ENCODE measurements around the gene ARPC5L. TPM values are rescaled to one million over a fixed set of nuclear protein-coding genes. Genes with fewer than 3 reads are reported as not detected.

ARPC5L gene
- total and polyA plus RNA-seq, 2 donors, result 22.3 to 46.4 TPM

- Histone ChIP-seq H3K4me3 (ENCODE audit: low read length in 2 of 2) (no peak overlapping the region), H3K4me1 (ENCODE audit: control insufficient read depth in 2 of 2, insufficient read depth in 2 of 2, low read length in 2 of 2) (peaks cover 8 to 32% of the 10 kb centered on the region in 2 donors), H3K27me3 (ENCODE audit: control insufficient read depth in 2 of 2, insufficient read depth in 1 of 2, low read length in 1 of 2) (peaks cover 0 to 11% of the 10 kb centered on the region in 2 donors), H3K36me3 (ENCODE audit: control insufficient read depth in 2 of 2, insufficient read depth in 2 of 2, low read length in 1 of 2) (peaks cover 41 to 61% of the 10 kb centered on the region in 2 donors), H3K27ac (ENCODE audit: low read depth in 1 of 2, low read length in 1 of 2) (no peak overlapping the region), H3K9me3 (ENCODE audit: control insufficient read depth in 2 of 2, insufficient read depth in 1 of 2, low read length in 1 of 2) (no peaks in the 10 kb centered on the region)
- WGBS, result 84% methylated on average over 9 of the region's 9 CpGs
- peak in 1 of 9 donors; percentile 39 for DNase-seq (ENCODE audit: low read depth in 6 of 9, low spot score in 9 of 9)
Measured at GRCh38 chr9:124880501-124880900, 18.6 kb downstream of the ARPC5L start.

DNA sequence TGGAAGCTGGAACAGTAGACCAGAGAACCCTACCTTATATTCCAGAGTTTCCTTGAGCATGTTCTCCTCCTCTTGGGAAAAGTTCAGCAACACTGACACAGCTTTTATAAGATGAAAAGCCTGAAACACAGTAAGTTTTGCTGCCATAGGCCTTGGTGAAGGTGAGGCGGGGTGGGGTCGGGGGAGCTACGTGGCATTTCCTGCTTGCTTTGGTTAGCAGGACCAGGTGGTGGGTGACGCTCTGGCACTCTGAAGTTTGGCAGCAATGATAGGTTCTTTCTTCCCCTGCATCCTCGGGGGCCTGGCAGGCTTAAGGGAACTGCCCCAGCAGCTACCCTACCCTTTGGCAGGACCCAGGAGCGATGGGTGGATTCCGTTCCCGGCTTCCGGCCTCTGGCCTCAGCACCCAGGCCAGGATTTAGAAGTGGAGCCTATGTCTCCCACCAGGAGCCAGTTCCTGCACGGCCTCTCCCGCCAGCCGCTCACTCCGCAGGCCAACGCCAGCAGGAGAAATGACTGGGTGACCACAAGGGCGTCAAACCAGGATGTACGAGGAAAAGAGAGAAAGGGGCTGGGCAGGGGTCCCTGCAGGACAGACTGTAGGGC is 19.3 kb downstream of the ARPC5L start:
- peaks cover 41 to 55% of the 10 kb centered on the region in 2 donors for H3K36me3 ChIP-seq (ENCODE audit: control insufficient read depth in 2 of 2, insufficient read depth in 2 of 2, low read length in 1 of 2)
- WGBS, result 82% methylated on average over 16 of the region's 16 CpGs
- H3K9me3 ChIP-seq (ENCODE audit: control insufficient read depth in 2 of 2, insufficient read depth in 1 of 2, low read length in 1 of 2), result no peaks in the 10 kb centered on the region
- DNase-seq (ENCODE audit: low read depth in 6 of 9, low spot score in 9 of 9), result peak in 3 of 9 donors; percentile 21 to 62 (median 32)
- no peak overlapping the region for H3K27ac ChIP-seq (ENCODE audit: low read depth in 1 of 2, low read length in 1 of 2)
- H3K27me3 ChIP-seq (ENCODE audit: control insufficient read depth in 2 of 2, insufficient read depth in 1 of 2, low read length in 1 of 2), result peaks cover 0 to 14% of the 10 kb centered on the region in 2 donors
- no peak overlapping the region for H3K4me3 ChIP-seq (ENCODE audit: low read length in 2 of 2)
- peaks cover 4 to 29% of the 10 kb centered on the region in 2 donors for H3K4me1 ChIP-seq (ENCODE audit: control insufficient read depth in 2 of 2, insufficient read depth in 2 of 2, low read length in 2 of 2)

DNA sequence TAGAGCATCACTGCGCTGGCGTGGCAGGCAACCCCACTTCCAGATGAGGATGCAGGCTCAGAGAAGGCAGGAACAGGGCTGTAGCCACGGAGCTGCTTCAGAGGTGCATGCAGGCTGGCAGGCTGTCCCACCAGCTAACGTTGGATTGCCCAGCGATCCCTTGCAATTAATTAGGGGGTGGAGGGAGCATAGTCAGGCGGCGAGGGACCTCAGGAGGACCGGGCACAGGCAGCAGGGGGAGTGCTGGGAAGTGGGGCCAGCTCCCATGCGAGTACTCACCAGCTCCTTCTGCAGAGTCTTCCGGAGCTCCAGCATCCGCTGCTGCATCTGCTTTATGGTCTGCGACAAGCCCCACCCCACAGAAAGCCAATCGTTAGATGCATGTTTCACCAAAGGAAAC is 20.3 kb downstream of the ARPC5L start:
- 89% methylated on average over 13 of the region's 13 CpGs for WGBS
- H3K9me3 ChIP-seq (ENCODE audit: control insufficient read depth in 2 of 2, insufficient read depth in 1 of 2, low read length in 1 of 2), result no peaks in the 10 kb centered on the region
- peaks cover 0 to 24% of the 10 kb centered on the region in 2 donors for H3K27me3 ChIP-seq (ENCODE audit: control insufficient read depth in 2 of 2, insufficient read depth in 1 of 2, low read length in 1 of 2)
- DNase-seq (ENCODE audit: low read depth in 6 of 9, low spot score in 9 of 9), result no peak
- no peak overlapping the region for H3K27ac ChIP-seq (ENCODE audit: low read depth in 1 of 2, low read length in 1 of 2)
- H3K4me3 ChIP-seq (ENCODE audit: low read length in 2 of 2), result no peak overlapping the region
- H3K4me1 ChIP-seq (ENCODE audit: control insufficient read depth in 2 of 2, insufficient read depth in 2 of 2, low read length in 2 of 2), result peaks cover 0 to 21% of the 10 kb centered on the region in 2 donors
- peaks cover 46 to 49% of the 10 kb centered on the region in 2 donors for H3K36me3 ChIP-seq (ENCODE audit: control insufficient read depth in 2 of 2, insufficient read depth in 2 of 2, low read length in 1 of 2)

DNA sequence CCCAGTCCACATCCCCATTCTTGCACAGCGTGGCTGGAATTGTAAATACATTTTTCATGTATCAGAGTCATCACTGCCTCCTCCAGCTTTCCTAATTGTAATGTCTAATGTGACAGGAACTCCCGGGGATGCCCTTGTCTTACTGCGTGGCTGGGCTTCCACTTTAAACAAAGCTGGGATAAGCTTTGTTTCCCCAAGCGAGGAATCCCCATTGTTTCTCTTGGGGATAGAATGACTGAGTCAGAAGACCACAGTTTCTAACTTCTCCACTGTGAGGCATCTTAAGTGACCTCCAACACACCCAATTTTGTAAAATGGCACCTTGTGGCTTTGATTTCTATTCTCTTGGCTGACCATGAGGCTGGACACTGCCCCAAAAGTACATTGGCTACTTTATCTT is 22.4 kb downstream of the ARPC5L start:
- Histone ChIP-seq H3K4me3 (ENCODE audit: low read length in 2 of 2) (no peak overlapping the region), H3K36me3 (ENCODE audit: control insufficient read depth in 2 of 2, insufficient read depth in 2 of 2, low read length in 1 of 2) (peaks cover 40 to 56% of the 10 kb centered on the region in 2 donors), H3K27me3 (ENCODE audit: control insufficient read depth in 2 of 2, insufficient read depth in 1 of 2, low read length in 1 of 2) (peaks cover 8 to 38% of the 10 kb centered on the region in 2 donors), H3K4me1 (ENCODE audit: control insufficient read depth in 2 of 2, insufficient read depth in 2 of 2, low read length in 2 of 2) (peaks cover 0 to 15% of the 10 kb centered on the region in 2 donors), H3K9me3 (ENCODE audit: control insufficient read depth in 2 of 2, insufficient read depth in 1 of 2, low read length in 1 of 2) (peaks cover 0 to 2% of the 10 kb centered on the region in 2 donors), H3K27ac (ENCODE audit: low read depth in 1 of 2, low read length in 1 of 2) (no peak overlapping the region)
- 96% methylated on average over 4 of the region's 4 CpGs for WGBS
- no peak for DNase-seq (ENCODE audit: low read depth in 6 of 9, low spot score in 9 of 9)

- Histone ChIP-seq H3K4me1 (ENCODE audit: control insufficient read depth in 2 of 2, insufficient read depth in 2 of 2, low read length in 2 of 2) (peaks cover 0 to 10% of the 10 kb centered on the region in 2 donors), H3K36me3 (ENCODE audit: control insufficient read depth in 2 of 2, insufficient read depth in 2 of 2, low read length in 1 of 2) (peaks cover 41 to 60% of the 10 kb centered on the region in 2 donors), H3K9me3 (ENCODE audit: control insufficient read depth in 2 of 2, insufficient read depth in 1 of 2, low read length in 1 of 2) (peaks cover 0 to 2% of the 10 kb centered on the region in 2 donors), H3K27ac (ENCODE audit: low read depth in 1 of 2, low read length in 1 of 2) (no peak overlapping the region), H3K4me3 (ENCODE audit: low read length in 2 of 2) (no peak overlapping the region), H3K27me3 (ENCODE audit: control insufficient read depth in 2 of 2, insufficient read depth in 1 of 2, low read length in 1 of 2) (peaks cover 15 to 49% of the 10 kb centered on the region in 2 donors)
- DNase-seq (ENCODE audit: low read depth in 6 of 9, low spot score in 9 of 9), result no peak
- 99% methylated on average over 4 of the region's 4 CpGs for WGBS
Measured at GRCh38 chr9:124885551-124885950, 23.6 kb downstream of the ARPC5L start.

DNA sequence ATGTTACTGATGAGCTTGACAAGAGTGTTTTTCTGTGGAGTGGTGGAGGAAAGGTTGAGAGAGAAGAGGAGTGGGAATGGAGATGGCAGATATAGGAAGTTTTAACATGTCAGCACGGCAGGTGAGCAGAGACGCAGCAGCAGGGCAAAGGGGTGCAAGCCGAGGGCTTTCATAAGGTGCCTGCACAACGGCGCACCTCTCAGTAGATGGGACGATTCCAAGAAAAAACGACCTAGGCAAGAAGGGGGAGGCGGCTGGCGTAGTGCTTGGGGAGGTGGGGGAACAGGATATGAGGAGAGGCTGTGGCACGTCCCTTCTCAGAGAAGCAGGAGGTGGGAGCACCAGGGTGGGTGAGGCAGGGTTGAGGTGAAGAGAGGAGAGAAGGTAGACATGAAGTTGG is 24.5 kb downstream of the ARPC5L start:
- Histone ChIP-seq H3K27me3 (ENCODE audit: control insufficient read depth in 2 of 2, insufficient read depth in 1 of 2, low read length in 1 of 2) (peaks cover 20 to 59% of the 10 kb centered on the region in 2 donors), H3K4me3 (ENCODE audit: low read length in 2 of 2) (no peak overlapping the region), H3K9me3 (ENCODE audit: control insufficient read depth in 2 of 2, insufficient read depth in 1 of 2, low read length in 1 of 2) (peaks cover 0 to 2% of the 10 kb centered on the region in 2 donors), H3K4me1 (ENCODE audit: control insufficient read depth in 2 of 2, insufficient read depth in 2 of 2, low read length in 2 of 2) (peaks cover 0 to under 1% of the 10 kb centered on the region in 2 donors), H3K36me3 (ENCODE audit: control insufficient read depth in 2 of 2, insufficient read depth in 2 of 2, low read length in 1 of 2) (peaks cover 39 to 68% of the 10 kb centered on the region in 2 donors), H3K27ac (ENCODE audit: low read depth in 1 of 2, low read length in 1 of 2) (no peak overlapping the region)
- 96% methylated on average over 10 of the region's 10 CpGs for WGBS
- DNase-seq (ENCODE audit: low read depth in 6 of 9, low spot score in 9 of 9), result no peak

DNA sequence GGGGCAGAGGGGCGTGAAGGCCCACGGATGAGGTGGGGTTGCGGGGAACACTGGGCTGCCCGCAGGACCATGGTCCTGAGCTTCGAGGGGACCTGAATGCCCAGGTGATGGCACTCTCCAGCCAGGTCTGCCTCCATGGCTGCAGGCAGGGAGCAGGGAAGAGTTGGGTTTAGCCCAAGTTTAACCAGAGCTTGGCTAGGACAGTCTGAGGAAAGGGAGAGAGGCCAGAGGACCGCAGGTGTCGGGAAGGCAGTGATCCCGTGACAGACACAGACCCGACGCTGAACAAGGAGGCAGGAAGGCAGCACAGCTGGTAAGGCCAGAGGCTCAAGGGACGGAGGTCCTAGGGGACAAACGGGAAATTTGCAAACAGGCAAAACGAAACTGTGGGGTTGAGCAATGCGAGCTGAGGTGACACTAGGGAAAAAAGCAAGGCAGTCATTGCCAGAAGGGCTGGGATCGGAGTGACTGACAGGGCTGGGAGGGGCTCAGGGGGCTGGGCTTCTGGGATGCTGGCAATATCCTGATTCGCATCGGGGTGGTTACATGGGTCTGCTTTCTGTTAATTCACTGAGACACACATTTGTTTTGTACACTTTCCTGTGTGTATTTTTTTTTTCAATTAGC is 25.0 kb downstream of the ARPC5L start:
- Histone ChIP-seq H3K36me3 (ENCODE audit: control insufficient read depth in 2 of 2, insufficient read depth in 2 of 2, low read length in 1 of 2) (peaks cover 34 to 68% of the 10 kb centered on the region in 2 donors), H3K27me3 (ENCODE audit: control insufficient read depth in 2 of 2, insufficient read depth in 1 of 2, low read length in 1 of 2) (peaks cover 20 to 61% of the 10 kb centered on the region in 2 donors), H3K27ac (ENCODE audit: low read depth in 1 of 2, low read length in 1 of 2) (no peak overlapping the region), H3K4me3 (ENCODE audit: low read length in 2 of 2) (no peak overlapping the region), H3K4me1 (ENCODE audit: control insufficient read depth in 2 of 2, insufficient read depth in 2 of 2, low read length in 2 of 2) (no peaks in the 10 kb centered on the region), H3K9me3 (ENCODE audit: control insufficient read depth in 2 of 2, insufficient read depth in 1 of 2, low read length in 1 of 2) (peaks cover 0 to 2% of the 10 kb centered on the region in 2 donors)
- DNase-seq (ENCODE audit: low read depth in 6 of 9, low spot score in 9 of 9), result no peak
- 97% methylated on average over 17 of the region's 17 CpGs for WGBS

GRCh38 chr9:124887832-124888231 is 25.9 kb downstream of the ARPC5L start:
- H3K27me3 ChIP-seq (ENCODE audit: control insufficient read depth in 2 of 2, insufficient read depth in 1 of 2, low read length in 1 of 2), result peaks cover 22 to 65% of the 10 kb centered on the region in 2 donors
- H3K27ac ChIP-seq (ENCODE audit: low read depth in 1 of 2, low read length in 1 of 2), result no peak overlapping the region
- peaks cover 33 to 63% of the 10 kb centered on the region in 2 donors for H3K36me3 ChIP-seq (ENCODE audit: control insufficient read depth in 2 of 2, insufficient read depth in 2 of 2, low read length in 1 of 2)
- no peak for DNase-seq (ENCODE audit: low read depth in 6 of 9, low spot score in 9 of 9)
- 99% methylated on average over 5 of the region's 5 CpGs for WGBS
- peaks cover 0 to 2% of the 10 kb centered on the region in 2 donors for H3K9me3 ChIP-seq (ENCODE audit: control insufficient read depth in 2 of 2, insufficient read depth in 1 of 2, low read length in 1 of 2)
- H3K4me1 ChIP-seq (ENCODE audit: control insufficient read depth in 2 of 2, insufficient read depth in 2 of 2, low read length in 2 of 2), result no peaks in the 10 kb centered on the region
- H3K4me3 ChIP-seq (ENCODE audit: low read length in 2 of 2), result no peak overlapping the region

DNA sequence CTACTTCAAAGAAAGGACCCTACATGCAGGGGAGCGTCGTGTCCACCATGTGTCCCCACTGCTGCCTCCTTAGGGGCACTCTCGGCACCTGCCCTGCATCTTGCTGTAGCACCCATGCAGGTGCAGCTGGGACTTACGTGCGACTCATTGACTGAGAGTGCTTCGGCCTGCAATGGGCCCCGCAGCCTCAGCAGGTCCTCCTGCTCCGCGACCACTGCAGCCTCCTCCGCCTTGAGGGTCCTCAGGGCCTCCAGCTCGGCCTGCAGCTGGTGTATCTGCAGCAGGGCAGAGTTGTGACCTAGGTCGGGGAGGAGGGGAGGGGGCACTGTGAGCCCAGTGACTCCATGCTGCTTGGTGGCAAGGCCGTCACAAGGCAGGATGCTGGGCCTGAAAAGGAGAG is 27.1 kb downstream of the ARPC5L start:
- 98% methylated on average over 13 of the region's 13 CpGs for WGBS
- Histone ChIP-seq H3K4me1 (ENCODE audit: control insufficient read depth in 2 of 2, insufficient read depth in 2 of 2, low read length in 2 of 2) (no peaks in the 10 kb centered on the region), H3K9me3 (ENCODE audit: control insufficient read depth in 2 of 2, insufficient read depth in 1 of 2, low read length in 1 of 2) (peaks cover 0 to 2% of the 10 kb centered on the region in 2 donors), H3K27me3 (ENCODE audit: control insufficient read depth in 2 of 2, insufficient read depth in 1 of 2, low read length in 1 of 2) (peaks cover 22 to 71% of the 10 kb centered on the region in 2 donors), H3K4me3 (ENCODE audit: low read length in 2 of 2) (no peak overlapping the region), H3K27ac (ENCODE audit: low read depth in 1 of 2, low read length in 1 of 2) (no peak overlapping the region), H3K36me3 (ENCODE audit: control insufficient read depth in 2 of 2, insufficient read depth in 2 of 2, low read length in 1 of 2) (peaks cover 40 to 63% of the 10 kb centered on the region in 2 donors)
- DNase-seq (ENCODE audit: low read depth in 6 of 9, low spot score in 9 of 9), result no peak

Measured in thymus (tissue), 11 donors.